Right ventricle myocardium superior (tissue), 1 donor: Measurements from ENCODE around the gene NECAB3. TPM values are rescaled to one million over a fixed set of nuclear protein-coding genes. Genes with fewer than 3 reads are reported as not detected.

Experiments used
- ATAC-seq: fragments of 200-7000 bp; cut with Tn5 transposase; one replicate; pipeline ENCODE4 v1.9.1; 2020; ENCODE audit warnings: mild to moderate bottlenecking; ENCODE audit not compliant: poor library complexity
- DNase-seq: peaks from one replicate; pipeline ENCODE4 v3.0.0-alpha.2; 2020
- intact Hi-C: fragments of 100-400 bp; cut with DNase I; formaldehyde crosslinking; loops from one replicate; pipeline ENCODE4 v1.11.2; 2022
- total RNA-seq: library from RNA; stranded (reverse); fragmentation: NEBNext Ultra II Directional; extraction: Animal tissue kit (Norgen Biotek cat#: 25700); gene quantifications from one replicate; pipeline ENCODE4 v1.2.1, GENCODE V29; 2021
- donor health status: DM: no; HTN: yes; CAD: no; lungs with severe emphysema.

The NECAB3 gene
- total RNA-seq, 1 donor from 2014 or later = 69.4 TPM

DNA sequence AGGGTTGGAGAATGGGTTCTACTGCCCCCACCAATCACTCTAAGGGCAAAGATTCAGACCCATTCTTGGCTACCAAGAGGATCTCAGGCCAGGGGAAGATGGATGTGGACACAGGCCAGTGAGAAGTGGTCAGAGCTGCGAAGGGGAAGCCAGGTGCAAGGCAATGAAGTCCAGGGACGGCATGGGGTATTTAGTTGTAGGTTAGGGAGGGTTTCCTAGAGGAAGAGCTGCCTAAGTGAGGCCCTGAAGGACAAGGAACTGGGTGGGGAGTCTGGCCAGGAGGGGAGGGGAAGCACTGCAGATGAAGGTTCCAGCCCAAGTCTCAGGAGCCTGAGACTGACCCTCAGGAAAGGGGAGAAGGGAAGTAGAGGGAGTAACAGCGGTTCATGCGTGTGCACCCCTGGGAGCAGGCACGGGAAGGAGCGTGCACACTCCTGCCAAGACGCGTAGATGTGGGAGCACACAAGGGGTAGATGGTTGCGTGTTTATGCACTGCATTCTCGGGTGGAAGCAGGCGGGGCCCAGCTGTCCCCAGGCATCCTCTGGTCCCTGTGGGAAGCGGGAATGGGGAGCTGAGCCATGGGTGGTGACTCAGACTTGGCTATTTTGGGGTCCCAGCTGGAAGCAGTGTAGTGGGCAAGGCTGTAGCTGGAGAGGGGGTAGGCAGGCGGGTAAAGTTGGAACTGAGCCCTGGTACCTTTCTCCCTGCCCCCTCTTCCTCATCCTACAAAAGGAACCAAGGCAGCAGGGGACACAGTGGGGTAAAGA is 4.2 kb downstream of the NECAB3 start:
- ATAC-seq (no peak), DNase-seq (no peak)
- intact Hi-C loops = no loop called here

GRCh38 chr20:33669224-33669623 is 5.0 kb downstream of the NECAB3 start:
- DNase-seq (no peak), ATAC-seq (no peak)
- intact Hi-C loops = no loop called here

DNA sequence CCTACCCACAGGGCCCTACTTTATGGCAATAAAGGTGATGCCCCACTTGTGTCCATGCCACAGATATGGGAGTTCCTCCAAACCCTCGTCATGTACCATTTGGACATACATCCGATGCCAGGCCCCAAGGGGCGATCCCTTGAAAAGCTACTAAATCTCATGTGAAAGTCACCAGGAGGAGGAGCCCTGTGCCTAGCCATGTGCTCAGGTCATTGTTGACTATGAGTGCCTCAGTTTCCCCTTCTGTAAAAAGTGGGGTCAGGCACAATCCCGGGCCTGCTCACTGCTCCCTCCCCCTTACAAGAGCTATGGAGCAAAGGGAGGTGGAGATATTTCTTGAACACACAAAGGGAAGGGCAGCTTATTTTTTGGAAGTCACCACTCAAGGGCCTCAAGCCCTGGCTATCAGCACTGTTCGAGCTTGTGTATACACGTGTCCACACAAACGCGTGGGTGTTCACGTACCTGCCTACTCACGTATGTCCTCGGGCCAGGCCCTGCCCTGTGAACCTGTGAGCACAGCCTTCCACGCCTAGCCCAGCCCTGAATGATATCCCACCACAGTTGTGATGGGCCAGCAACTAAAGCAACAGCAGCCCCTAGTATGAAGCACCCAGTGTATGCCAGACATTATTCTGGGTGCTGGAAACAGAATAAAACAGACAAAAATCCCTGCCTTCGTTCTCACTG is 5.6 kb downstream of the NECAB3 start:
- ATAC-seq = no peak
- DNase-seq = no peak
- intact Hi-C loops = no loop called here

DNA sequence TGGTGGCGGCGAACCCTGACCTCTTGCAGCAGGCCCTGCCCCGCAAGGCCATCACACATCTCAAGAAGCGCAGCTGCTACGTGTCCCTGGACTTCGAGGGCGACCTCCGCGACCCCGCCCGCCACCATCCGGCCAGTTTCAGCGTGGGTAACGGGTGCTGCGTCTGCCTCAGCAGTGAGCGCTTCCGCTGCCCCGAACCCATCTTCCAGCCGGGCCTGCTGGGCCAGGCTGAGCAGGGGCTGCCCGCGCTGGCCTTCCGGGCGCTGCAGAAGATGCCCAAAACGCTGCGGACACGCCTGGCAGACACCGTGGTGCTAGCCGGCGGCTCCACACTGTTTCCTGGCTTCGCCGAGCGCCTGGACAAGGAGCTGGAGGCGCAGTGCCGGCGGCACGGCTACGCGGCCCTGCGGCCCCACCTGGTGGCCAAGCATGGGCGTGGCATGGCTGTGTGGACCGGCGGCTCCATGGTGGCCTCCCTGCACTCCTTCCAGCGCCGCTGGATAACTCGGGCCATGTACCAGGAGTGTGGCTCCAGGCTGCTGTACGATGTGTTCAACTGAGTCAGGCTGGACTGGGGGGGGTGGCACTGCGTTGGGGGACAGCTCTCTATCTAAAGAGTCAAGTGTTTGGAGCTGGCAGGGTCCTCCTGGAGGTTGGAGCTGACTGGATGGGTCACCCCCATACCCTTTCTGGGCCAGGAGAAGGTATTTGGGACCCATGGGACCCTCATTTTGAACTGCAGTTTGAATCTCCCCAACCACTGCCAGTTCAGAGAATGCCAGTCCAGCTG is 6.4 kb downstream of the NECAB3 start:
- intact Hi-C loops = no loop called here
- DNase-seq = peak; percentile 89

GRCh38 chr20:33667245-33667675 is 7.0 kb downstream of the NECAB3 start:
- intact Hi-C loops = no loop called here
- ATAC-seq (peak; percentile 21), DNase-seq (peak; percentile 72)

More for the DNA sequence above, 6.4 kb downstream of the NECAB3 start:
- ATAC-seq = peak; percentile 63

DNA sequence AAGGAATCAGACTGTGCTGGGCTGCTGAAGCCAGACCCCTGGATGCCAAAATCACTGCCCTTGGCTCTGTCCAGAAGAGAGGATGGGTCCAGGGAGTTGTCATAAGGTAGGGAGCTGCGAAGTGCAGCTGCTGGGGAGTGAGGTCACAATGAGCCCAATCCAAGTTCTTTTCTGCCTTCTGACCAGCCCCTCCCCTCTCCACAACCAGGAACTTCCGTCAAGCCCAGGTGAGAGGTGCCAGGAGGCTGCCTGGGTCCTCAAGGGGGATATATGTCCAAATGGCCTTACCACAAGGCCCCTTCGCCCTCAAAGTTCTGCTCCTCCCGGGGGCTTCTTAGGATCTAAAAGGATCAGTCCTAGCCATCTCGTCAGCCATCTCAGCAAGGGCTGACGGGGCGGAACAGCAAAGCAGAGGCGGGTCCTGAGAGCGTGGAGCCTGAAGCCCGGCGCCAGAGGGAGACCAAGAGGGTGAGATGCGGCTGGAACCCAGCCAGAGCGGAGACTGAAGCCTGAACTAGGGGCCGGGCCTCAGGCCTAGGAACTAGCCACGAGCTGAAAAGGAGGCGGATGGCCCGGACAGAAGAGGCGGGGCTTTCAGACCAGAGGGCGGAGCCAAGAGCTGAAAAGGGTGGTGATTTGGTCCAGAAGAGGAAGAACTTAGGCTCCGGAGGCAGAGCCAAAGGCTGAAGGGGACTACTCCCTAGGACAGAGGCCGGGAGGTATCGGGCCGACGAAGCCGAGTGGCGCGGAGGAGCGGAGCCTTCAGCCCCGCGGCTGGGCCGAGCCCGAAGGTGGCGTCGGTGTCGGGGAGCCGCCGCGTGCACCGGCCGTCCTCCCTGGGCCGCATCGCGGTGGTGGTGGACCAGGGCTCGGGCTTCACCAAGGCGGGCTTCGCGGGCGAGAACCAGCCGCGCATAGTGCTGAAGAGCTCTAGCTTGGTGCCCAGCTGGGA is 7.7 kb downstream of the NECAB3 start, which contains the start of gene ACTL10:
ACTL10 (plus strand) TSS at position 651 of the 952 bp plus-strand sequence. CDS start 555 bp downstream, outside the sequence.
- ATAC-seq (peak; percentile 75), DNase-seq (peak; percentile 99)
- intact Hi-C loops = no loop called here

DNA sequence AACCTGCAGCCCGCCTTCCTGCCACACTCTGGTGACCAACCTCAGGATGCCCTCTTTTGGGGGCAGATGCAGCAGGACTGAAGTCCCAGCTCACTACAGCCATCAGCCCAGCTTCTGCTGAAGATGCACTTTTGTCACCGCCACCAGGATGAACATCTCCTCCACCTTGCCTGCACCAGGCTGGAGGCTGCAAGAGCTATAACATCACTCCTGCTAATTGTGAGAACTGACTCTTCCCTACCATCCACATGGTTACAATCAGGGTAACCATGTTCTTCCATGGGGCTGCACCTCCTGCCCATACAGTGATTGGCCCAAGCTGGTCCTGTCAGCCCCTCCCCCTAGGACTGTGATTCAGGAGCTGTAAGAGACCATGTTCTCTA is 9.5 kb downstream of the NECAB3 start:
- no peak for DNase-seq
- no peak for ATAC-seq
- intact Hi-C loops = no loop called here

- ATAC-seq (no peak), DNase-seq (no peak)
- intact Hi-C loops = no loop called here
Observed at GRCh38 chr20:33664085-33664761, 10.0 kb downstream of the NECAB3 start.

- intact Hi-C loops = no loop called here
- ATAC-seq (peak; percentile 75), DNase-seq (peak; percentile 93)
Observed at GRCh38 chr20:33663161-33664084, 10.8 kb downstream of the NECAB3 start.

GRCh38 chr20:33662172-33662571 is 12.1 kb downstream of the NECAB3 start, which contains the start of gene C20orf144:
TSS of gene C20orf144 (plus strand) at chr20:33662327. CDS start at chr20:33662346, 19 bp downstream.
- no peak for ATAC-seq
- intact Hi-C loops = no loop called here
- no peak for DNase-seq

GRCh38 chr20:33660685-33661058 is 13.6 kb downstream of the NECAB3 start:
- intact Hi-C loops = no loop called here
- DNase-seq = no peak
- no peak for ATAC-seq

DNA sequence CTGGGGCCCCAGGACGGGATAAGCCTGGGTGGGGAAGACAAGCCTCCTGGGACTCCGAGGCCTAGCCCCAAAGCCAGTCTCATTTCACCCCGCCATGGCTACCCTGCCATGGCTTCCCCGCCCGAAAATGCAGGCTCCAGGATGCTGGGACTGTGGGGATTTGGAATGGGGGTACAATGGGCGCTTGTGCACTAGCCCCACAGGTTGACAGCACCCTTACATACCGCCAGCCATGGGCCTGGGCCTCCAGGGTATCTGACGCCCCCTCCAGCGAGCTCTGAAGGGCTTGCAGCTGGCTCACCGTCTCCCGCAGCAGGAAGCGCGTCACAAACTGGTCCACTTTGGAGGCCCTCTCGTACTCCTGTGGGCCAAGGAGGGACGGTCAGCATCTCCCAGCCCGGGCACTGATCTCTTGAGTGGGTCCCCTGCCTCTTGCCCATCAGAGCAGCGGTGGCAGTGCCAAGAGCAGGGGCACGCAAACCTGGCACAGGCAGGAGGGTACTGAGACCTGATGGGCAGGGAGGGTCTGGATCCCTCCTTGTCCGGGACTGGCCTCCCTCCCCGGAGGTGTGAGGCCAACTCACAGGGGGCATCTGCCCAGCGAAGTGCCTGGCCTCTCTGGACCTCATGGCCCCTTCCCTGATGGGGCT is 14.1 kb downstream of the NECAB3 start:
- DNase-seq (no peak), ATAC-seq (no peak)
- intact Hi-C loops = no loop called here

DNA sequence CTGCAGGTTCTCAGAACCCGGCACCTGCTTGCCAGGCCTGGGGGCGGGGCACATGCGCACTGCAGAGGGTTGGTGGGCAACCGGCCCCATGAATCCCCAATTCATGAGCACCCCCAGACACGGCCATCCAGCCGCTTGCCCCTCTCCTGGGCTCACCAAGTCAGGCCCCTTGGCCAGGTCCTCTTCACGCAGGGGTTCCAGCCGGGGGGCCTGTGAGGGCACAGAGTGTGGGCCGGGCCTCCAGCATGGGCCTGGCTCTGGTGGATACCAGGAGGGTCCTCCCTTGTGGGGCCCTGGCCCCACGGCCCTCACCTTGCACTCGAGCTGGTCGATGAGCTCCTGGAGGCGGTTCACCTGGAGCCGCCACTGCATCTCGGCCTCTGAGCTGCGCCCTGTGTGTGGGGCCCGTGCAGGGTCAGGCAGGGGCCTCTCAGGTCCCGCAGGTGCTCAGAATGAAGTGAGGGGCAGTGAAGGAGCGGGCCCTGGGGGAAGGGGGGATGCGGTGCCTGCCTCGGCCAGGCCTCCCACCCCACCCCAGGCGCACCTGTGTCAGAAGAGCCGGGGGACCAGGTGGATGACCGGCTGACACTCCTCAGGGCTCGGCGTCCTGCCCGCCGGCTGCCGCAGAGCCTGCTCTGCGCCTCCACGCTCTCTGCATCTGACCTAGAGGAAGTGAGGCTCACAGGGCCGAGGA is 14.7 kb downstream of the NECAB3 start:
- ATAC-seq (no peak), DNase-seq (no peak)
- intact Hi-C loops = no loop called here

DNA sequence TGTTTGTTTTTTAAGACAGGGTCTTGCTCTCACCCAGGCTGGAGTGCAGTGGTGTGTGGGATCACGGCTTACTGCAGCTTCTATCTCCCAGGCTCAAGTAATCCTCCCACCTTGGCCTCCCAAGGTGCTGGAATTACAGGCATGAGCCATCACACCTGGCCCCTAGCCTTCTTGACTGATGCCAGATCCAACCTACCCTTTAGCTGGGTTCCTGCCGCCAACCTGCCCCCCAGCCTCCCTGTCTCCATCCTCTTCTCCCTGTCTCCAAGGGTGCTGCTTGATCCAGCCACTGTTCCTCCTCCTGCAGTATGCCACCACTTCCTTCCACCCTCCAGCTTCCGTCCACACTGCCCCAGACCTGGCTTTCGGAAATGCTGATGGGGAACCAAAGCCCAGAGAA is 15.3 kb downstream of the NECAB3 start:
- ATAC-seq (no peak), DNase-seq (no peak)
- intact Hi-C loops = no loop called here

GRCh38 chr20:33658510-33658909 is 15.7 kb downstream of the NECAB3 start:
- intact Hi-C loops = no loop called here
- ATAC-seq = no peak
- DNase-seq = no peak

DNA sequence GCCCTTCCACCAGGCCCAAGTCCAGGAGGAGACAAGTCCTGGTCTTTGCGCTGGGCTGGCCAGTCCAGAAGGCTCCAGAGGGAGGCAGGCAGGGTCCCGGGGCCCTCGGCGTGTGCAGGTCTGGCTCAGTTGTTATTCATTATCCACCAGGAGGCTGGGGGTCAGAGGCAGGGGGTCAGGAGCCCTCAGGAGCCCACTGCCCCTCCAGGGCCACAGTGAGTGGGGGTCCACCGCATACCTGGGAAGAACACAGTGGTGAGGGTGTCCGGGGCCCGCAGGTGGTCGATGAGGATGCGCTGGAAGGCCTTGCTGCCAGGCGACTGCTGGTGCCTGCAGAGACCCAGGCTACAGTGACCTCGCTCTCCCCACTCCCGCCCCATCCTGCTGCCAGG is 16.5 kb downstream of the NECAB3 start:
- no peak for ATAC-seq
- DNase-seq = no peak
- intact Hi-C loops = no loop called here
